HepG2 (cell line): ENCODE results near the gene EGFL8. TPM values are rescaled to one million over a fixed set of nuclear protein-coding genes. Genes with fewer than 3 reads are reported as not detected.

Experiments
- ARNTL ChIP-seq: sonication (generic); formaldehyde crosslinking; IDR thresholded peaks from 2 replicates; pipeline ENCODE4 v1.4.0; 2020; ENCODE audit warnings: mild to moderate bottlenecking, missing genetic modification reagents
- FLYWCH1 ChIP-seq: sonication (generic); formaldehyde crosslinking; IDR thresholded peaks from 2 replicates; pipeline ENCODE4 v1.8.1; 2023; ENCODE audit warnings: mild to moderate bottlenecking, missing genetic modification reagents
- FOXP4 ChIP-seq: sonication (generic); formaldehyde crosslinking; IDR thresholded peaks from 2 replicates; pipeline ENCODE4 v1.4.0; 2020; ENCODE audit warnings: missing genetic modification reagents
- MTF2 ChIP-seq: sonication (generic); formaldehyde crosslinking; IDR thresholded peaks from 2 replicates; pipeline ENCODE4 v1.5.0; 2020; ENCODE audit warnings: missing genetic modification reagents, borderline replicate concordance
- PBX2 ChIP-seq: IDR thresholded peaks from 2 replicates; pipeline ENCODE4 v1.6.1; 2016; ENCODE audit warnings: control low read depth
- ZEB1 ChIP-seq: IDR thresholded peaks from 2 replicates; pipeline ENCODE4 v1.6.1; 2012; ENCODE audit warnings: mild to moderate bottlenecking, low read depth, inconsistent platforms; ENCODE audit not compliant: insufficient replicate concordance
- ZNF101 ChIP-seq: sonication (generic); formaldehyde crosslinking; IDR thresholded peaks from 2 replicates; pipeline ENCODE4 v1.4.0; 2020; ENCODE audit warnings: mild to moderate bottlenecking, low read depth, missing genetic modification reagents, borderline replicate concordance
- ZNF33A ChIP-seq: sonication (generic); formaldehyde crosslinking; IDR thresholded peaks from 2 replicates; pipeline ENCODE4 v1.5.1; 2020; ENCODE audit warnings: missing genetic modification reagents, mild to moderate bottlenecking, moderate library complexity, borderline replicate concordance
- ZNF441 ChIP-seq: sonication (generic); formaldehyde crosslinking; IDR thresholded peaks from 2 replicates; pipeline ENCODE4 v1.7.0; 2021; ENCODE audit warnings: missing genetic modification reagents, borderline replicate concordance
- ZNF75D ChIP-seq: sonication (generic); formaldehyde crosslinking; IDR thresholded peaks from 2 replicates; pipeline ENCODE4 v1.8.1; 2023; ENCODE audit warnings: missing genetic modification reagents, mild to moderate bottlenecking, borderline replicate concordance
- ZNF850 ChIP-seq: sonication (generic); formaldehyde crosslinking; conservative IDR thresholded peaks from 2 replicates; pipeline ENCODE4 v1.9.0; 2021; ENCODE audit warnings: mild to moderate bottlenecking, missing genetic modification reagents
- polyA plus RNA-seq, 8 experiments: library from polyadenylated mRNA; depleted of rRNA in 3 of 8; stranded (reverse) in 7 of 8; unstranded in 1 of 8; fragments of >200 nt; fragmentation: Illumina TruSeq in 4 of 8; extraction: Trizol in 4 of 8; gene quantifications; 2 replicates each; pipeline versions ENCODE4 v1.2.1 to v1.2.3, GENCODE V29; 2011 to 2016; ENCODE audit warnings: low read depth in 4 of 8, missing spikeins in 1 of 8, mixed read lengths in 1 of 8; ENCODE audit not compliant: insufficient read depth in 1 of 8
- total RNA-seq, 5 experiments: library from RNA; depleted of rRNA; stranded (reverse); fragments of >200 nt; fragmentation: Illumina TruSeq; extraction: Trizol; gene quantifications; 2 replicates each; pipeline ENCODE4 v1.2.3, GENCODE V29; 2016; ENCODE audit warnings: low read depth in 1 of 5
- TF ChIP-seq, protein P1 (sequence below): sonication (generic); formaldehyde crosslinking; IDR thresholded peaks from one replicate; pipeline ENCODE4 v1.5.1; 2020; ENCODE audit warnings: mild to moderate bottlenecking, missing genetic modification reagents; ENCODE audit errors: not compliant biosample characterization
- TF ChIP-seq, protein P2 (sequence below): sonication (generic); formaldehyde crosslinking; conservative IDR thresholded peaks from 2 replicates; pipeline ENCODE4 v1.4.0; 2020; ENCODE audit warnings: missing genetic modification reagents

Gene EGFL8
- total and polyA plus RNA-seq, 2 of the 13 experiments (the other 11 are each of a cell fraction or from before 2014, with no cell fraction given) = 10.0 to 11.5 TPM

- TF ChIP-seq FOXP4 (CRISPR knock-in tag) (no peak), MTF2 (no peak), ZNF101 (CRISPR knock-in tag) (no peak), PBX2 (peak; percentile 98), ZNF850 (CRISPR knock-in tag) (no peak), ZNF75D (no peak), ZNF33A (CRISPR knock-in tag) (no peak), ARNTL (CRISPR knock-in tag) (no peak), ZNF441 (no peak), ZEB1 (no peak), FLYWCH1 (CRISPR knock-in tag) (no peak)
- TF ChIP-seq, protein P1, sequence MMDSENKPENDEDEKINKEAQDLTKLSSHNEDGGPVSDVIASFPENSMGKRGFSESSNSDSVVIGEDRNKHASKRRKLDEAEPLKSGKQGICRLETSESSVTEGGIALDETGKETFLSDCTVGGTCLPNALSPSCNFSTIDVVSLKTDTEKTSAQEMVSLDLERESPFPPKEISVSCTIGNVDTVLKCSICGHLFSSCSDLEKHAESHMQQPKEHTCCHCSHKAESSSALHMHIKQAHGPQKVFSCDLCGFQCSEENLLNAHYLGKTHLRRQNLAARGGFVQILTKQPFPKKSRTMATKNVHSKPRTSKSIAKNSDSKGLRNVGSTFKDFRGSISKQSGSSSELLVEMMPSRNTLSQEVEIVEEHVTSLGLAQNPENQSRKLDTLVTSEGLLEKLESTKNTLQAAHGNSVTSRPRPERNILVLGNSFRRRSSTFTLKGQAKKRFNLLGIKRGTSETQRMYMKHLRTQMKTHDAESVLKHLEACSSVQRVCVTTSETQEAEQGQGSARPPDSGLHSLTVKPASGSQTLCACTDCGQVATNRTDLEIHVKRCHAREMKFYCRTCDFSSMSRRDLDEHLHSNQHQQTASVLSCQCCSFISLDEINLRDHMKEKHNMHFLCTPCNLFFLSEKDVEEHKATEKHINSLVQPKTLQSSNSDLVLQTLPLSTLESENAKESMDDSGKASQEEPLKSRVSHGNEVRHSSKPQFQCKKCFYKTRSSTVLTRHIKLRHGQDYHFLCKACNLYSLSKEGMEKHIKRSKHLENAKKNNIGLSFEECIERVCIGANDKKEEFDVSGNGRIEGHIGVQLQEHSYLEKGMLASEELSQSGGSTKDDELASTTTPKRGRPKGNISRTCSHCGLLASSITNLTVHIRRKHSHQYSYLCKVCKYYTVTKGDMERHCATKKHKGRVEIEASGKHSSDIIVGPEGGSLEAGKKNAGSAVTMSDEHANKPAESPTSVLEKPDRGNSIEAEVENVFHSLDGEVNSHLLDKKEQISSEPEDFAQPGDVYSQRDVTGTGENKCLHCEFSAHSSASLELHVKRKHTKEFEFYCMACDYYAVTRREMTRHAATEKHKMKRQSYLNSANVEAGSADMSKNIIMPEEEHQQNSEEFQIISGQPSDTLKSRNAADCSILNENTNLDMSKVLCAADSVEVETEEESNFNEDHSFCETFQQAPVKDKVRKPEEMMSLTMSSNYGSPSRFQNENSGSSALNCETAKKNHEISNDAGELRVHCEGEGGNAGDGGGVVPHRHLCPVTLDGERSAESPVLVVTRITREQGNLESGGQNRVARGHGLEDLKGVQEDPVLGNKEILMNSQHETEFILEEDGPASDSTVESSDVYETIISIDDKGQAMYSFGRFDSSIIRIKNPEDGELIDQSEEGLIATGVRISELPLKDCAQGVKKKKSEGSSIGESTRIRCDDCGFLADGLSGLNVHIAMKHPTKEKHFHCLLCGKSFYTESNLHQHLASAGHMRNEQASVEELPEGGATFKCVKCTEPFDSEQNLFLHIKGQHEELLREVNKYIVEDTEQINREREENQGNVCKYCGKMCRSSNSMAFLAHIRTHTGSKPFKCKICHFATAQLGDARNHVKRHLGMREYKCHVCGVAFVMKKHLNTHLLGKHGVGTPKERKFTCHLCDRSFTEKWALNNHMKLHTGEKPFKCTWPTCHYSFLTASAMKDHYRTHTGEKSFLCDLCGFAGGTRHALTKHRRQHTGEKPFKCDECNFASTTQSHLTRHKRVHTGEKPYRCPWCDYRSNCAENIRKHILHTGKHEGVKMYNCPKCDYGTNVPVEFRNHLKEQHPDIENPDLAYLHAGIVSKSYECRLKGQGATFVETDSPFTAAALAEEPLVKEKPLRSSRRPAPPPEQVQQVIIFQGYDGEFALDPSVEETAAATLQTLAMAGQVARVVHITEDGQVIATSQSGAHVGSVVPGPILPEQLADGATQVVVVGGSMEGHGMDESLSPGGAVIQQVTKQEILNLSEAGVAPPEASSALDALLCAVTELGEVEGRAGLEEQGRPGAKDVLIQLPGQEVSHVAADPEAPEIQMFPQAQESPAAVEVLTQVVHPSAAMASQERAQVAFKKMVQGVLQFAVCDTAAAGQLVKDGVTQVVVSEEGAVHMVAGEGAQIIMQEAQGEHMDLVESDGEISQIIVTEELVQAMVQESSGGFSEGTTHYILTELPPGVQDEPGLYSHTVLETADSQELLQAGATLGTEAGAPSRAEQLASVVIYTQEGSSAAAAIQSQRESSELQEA = no peak
- TF ChIP-seq, protein P2, sequence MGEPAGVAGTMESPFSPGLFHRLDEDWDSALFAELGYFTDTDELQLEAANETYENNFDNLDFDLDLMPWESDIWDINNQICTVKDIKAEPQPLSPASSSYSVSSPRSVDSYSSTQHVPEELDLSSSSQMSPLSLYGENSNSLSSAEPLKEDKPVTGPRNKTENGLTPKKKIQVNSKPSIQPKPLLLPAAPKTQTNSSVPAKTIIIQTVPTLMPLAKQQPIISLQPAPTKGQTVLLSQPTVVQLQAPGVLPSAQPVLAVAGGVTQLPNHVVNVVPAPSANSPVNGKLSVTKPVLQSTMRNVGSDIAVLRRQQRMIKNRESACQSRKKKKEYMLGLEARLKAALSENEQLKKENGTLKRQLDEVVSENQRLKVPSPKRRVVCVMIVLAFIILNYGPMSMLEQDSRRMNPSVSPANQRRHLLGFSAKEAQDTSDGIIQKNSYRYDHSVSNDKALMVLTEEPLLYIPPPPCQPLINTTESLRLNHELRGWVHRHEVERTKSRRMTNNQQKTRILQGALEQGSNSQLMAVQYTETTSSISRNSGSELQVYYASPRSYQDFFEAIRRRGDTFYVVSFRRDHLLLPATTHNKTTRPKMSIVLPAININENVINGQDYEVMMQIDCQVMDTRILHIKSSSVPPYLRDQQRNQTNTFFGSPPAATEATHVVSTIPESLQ (CRISPR knock-in tag) = no peak
These were observed 13.6 kb downstream of the EGFL8 start, which contains the start of gene RNF5 (continued) for GRCh38 chr6:32177788-32178546.
